Head of caudate nucleus (tissue), 42 donors: ENCODE results near the gene R3HDM1.

Experiments
- DNase-seq, 42 donors: peaks; one replicate each; pipeline versions ENCODE4 v3.0.0 to v3.0.0-alpha.2; 2020 to 2021; ENCODE audit warnings: mixed read lengths in 7 of 42
- intact Hi-C: fragments of 100-400 bp; cut with DNase I; formaldehyde crosslinking; loops from one replicate; pipeline ENCODE4 v1.15.0; 2022

Gene R3HDM1

DNA sequence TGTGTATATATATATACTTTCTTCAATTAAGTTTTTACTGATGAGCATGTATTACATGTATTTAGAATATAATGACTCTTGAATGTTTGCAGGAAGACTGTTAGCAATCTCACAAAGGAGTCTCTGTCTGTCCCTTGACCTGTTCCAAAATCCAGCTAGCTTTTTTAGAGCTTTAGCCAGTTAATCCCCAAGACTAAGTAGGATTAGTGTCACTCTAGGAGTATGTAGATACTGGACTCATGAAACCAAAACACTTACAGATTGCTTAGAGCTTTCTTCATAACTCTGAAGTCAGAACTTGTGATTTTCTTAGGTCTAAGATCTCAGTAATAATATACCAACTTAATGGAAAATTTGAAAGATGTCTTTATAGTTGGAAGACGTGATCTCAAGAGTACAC, 212.6 kb downstream of the R3HDM1 start:
- no peak for DNase-seq
- intact Hi-C loops: loop anchor here (5.0 kb wide), 2 partner anchors 212 to 692 kb away; partner anchors contain the start of genes R3HDM1, RAB3GAP1 and ZRANB3

DNA sequence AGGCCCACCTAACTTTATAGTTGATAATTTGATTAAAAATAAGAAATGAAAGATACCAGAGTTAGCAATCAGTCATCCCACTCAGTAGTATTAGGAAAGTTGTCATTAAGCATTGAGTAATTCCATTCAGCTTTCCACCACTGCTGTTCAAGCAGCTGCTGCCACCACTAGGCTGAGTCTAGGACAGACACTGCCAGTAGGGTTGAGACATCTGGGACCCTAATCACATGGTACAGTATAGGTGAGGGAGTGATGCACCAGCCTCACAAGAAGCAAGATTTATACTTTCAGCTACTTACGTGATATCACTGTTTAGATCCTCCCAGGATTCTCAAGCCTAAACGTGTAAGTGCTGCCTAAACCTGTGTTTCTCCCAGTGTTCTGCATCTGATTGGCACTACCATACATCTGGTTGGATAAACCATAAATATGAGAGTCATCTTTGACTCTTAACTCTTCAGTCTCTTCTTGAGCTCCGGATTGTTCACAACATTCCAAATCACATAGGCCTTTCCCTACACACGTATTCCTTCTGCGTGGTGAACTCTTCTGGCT, 213.6 kb downstream of the R3HDM1 start:
- intact Hi-C loops: loop anchor here (5.0 kb wide), 2 partner anchors 213 to 693 kb away; partner anchors contain the start of genes R3HDM1, RAB3GAP1 and ZRANB3
- DNase-seq: peak in 17 of 42 donors; percentile 8 to 61 (median 17)

DNA sequence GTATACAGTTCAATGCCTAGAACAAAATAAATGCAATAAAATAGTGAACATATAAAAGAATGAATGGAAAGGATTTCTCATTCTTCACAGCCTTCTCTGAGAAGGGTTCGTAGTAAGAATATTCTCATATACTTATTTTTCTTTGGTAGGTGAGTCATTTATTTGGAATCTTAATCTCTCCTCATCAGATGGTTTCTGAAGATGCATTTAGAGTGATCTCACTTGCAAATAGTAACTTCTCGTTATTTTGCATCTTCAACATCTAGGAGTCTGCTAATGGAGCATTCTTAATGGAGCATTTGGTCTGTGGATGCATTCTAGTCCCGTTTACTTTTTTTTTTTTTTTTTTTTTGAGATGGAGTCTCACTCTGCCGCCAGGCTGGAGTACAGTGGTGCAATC, 214.3 kb downstream of the R3HDM1 start:
- intact Hi-C loops: no loop called here
- no peak for DNase-seq

DNA sequence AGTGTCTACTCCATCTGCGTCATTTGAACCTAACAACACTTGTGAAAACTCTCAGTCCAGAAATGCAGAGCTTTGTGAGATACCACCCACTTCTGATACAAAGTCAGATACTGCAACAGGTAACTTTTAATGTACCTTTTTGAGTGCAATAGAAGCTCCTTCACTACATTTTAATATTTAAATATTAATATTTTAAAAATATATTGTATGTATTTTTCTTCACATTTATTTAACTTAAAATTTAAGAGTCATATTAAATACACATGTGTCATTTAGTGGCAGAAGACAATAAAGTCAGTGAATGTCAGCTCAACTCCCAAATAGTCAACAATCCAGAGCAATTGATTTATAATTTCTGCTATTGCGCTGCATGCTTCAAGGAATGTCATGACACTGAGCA, 224.3 kb downstream of the R3HDM1 start:
- no peak for DNase-seq
- intact Hi-C loops: no loop called here

DNA sequence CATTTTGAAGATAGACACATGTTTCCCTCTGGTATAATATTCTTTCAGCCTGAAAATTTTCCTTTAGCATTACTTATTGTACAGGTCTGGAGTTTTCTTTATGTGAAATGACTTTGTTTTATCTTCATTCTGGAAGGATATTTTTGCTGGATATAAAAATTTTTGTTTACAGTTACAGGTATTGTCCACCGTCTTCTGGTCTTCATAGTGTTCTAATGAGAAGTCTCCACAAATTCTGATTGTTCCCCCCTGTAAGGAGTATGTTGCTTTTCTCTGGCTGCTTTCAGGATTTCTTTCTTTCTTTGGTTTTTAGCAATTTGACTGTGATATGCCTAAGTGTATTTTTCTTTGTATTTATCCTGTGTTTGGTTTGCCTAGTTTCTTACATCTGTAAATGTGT, 225.4 kb downstream of the R3HDM1 start:
- no peak for DNase-seq
- intact Hi-C loops: no loop called here

DNA sequence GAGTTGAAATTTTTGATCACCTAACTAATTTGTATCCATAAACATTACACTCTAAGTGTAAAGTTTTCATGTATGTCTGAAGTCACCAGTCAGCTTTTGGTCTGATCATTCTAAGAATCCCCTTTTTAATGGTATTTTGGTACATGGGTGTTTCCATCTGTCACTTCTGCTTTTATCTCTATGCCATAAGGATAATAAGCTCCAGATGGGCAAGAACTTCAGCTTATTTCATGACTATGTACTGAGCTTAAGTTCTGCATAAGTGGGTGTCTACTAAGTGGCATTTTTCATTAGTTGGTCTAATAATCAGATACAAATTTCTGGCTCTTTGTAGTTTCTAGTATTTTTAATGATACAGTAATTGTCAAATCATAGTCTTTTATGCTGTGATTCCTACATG, 230.7 kb downstream of the R3HDM1 start:
- no peak for DNase-seq
- intact Hi-C loops: no loop called here

DNA sequence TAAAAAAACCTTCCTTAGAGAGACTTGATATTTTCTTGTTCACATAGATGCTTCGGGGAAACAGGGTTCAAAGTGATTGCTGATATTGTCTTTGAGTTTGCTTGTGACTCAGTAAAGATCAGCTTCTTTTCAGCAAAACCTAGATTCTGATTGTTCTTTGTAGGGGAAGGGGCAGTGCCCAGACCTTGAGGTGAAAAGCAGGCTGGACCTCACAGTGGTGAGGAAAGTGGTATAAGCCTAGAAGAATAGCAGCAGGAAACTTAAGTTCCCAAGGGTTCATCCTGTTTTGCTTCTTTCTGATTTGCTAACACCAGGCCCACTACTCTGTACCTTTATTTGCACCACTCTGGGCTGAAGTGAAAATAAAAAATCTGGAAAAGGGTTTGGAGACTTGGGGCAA, 231.2 kb downstream of the R3HDM1 start:
- intact Hi-C loops: no loop called here
- no peak for DNase-seq

DNA sequence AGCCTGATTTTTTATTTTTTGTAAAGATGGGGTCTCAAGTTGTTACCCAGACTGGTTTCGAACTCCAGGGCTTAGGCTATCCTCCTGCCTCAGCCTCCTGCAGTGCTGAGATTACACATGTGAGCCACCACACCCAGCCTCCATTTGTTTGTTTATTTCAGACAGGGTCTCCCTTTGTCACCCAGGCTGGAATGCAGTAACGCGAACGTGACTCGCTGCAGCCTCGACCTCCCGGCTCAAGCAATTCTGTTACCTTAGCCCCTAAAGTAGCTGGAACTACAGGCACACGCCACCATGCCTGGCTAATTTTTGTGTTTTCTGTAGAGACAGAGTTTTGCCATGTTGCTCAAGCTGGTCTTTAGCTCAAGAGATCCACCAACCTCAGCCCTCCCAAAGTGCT, 237.6 kb downstream of the R3HDM1 start:
- intact Hi-C loops: no loop called here

DNA sequence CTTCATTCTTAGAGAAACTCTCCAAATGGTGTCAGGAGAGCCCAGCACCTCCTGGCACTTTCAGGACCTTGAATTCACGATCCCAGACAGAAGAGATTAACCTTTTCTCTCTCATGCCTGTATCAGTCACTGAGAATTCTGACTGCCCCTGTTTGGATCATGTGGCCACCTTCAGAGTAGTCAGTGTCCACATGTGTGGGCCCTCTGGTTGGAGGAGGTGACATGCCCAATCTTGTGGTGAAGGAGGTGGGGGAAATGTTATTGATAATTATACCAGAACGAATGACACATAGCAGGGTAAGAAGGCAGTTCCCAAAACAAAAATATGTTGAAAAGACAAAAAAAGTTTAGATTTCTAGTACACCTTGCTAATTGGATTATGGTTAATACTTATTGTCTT, 242.0 kb downstream of the R3HDM1 start:
- DNase-seq: no peak
- intact Hi-C loops: no loop called here

More for the DNA sequence above, 237.6 kb downstream of the R3HDM1 start:
- DNase-seq: no peak

DNA sequence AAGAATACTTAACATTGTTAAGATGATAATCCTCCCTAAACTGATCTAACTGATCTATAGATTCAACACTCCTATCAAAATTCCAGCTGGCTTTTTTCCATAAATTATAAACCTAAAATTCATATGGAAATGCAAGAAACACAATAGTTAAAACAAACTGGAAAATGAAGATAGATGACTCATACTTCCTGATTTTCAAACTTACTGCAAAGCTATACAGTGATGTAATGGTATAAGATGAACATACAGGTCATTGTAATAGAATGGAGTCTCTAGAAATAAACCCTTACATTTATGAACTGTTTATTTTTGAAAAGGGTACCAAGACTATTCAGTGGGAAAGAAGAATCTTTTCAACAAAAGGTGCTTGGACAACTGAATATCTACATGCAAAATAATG, 242.6 kb downstream of the R3HDM1 start:
- no peak for DNase-seq
- intact Hi-C loops: no loop called here
